IMR-90 (cell line): ENCODE results near the gene ZXDC.

Experiments used
- MAFK ChIP-seq: IDR thresholded peaks from 2 replicates; pipeline ENCODE4 v1.6.1; 2012; ENCODE audit warnings: low read depth, low read length, improper control_type of control experiment
- MXI1 ChIP-seq: IDR thresholded peaks from 2 replicates; pipeline ENCODE4 v1.6.1; 2012; ENCODE audit warnings: low read depth, mild to moderate bottlenecking, low read length, moderate library complexity, borderline replicate concordance
- RCOR1 ChIP-seq: IDR thresholded peaks from 2 replicates; pipeline ENCODE4 v1.6.1; 2012; ENCODE audit warnings: mild to moderate bottlenecking, low read length, improper control_type of control experiment; ENCODE audit not compliant: insufficient replicate concordance
- SMC3 ChIP-seq: fragments of 150-350 bp; IDR thresholded peaks from 2 replicates; pipeline ENCODE4 v1.6.1; 2016; ENCODE audit warnings: low read depth, mild to moderate bottlenecking, antibody characterized with exemption, low read length, moderate library complexity
- TF ChIP-seq, protein P1 (sequence below): conservative IDR thresholded peaks from 2 replicates; pipeline ENCODE4 v1.5.1; 2012; ENCODE audit warnings: mild to moderate bottlenecking, low read depth, low read length, improper control_type of control experiment

DNA sequence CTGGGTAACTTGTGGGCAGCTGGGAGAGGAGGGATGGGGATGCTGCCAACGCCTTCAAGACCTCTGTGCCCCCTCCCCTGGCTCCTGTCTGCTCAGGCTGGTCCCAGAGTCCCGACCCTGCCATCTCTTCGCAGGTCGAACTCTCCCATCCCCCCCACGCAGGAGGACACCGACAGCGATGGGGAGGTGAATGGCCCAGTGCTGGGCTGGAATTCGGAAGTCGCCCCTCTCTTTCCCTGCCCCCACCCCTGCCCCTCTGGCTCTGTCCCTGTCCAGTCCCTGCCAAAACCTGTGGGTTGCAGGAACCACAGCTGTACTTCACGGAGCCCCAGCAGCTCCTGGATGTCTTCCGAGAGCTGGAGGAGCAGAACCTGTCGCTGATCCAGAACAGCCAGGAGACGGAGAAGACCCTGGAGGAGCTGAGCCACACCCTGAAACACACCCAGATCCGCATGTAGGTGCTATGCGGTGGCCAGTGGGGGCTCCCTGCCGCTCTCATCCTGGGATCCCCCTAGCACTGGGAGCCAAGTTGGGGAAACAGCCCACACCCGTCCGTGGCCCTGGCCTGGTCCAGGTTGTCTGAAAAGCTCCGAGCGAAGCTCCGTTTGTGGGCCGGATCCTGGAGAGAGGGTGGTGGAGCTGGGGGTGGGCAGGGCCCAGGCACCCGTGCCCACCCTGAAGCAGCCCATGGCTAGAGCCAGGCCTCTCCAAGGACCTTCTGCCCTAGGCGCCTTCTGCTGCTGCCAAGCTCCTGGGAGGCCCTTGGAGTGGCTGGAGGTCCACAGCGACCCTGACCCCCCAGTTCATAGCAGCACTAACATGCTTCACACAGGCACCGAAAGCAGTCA is 52.3 kb downstream of the ZXDC start:
- TF ChIP-seq, protein P1, sequence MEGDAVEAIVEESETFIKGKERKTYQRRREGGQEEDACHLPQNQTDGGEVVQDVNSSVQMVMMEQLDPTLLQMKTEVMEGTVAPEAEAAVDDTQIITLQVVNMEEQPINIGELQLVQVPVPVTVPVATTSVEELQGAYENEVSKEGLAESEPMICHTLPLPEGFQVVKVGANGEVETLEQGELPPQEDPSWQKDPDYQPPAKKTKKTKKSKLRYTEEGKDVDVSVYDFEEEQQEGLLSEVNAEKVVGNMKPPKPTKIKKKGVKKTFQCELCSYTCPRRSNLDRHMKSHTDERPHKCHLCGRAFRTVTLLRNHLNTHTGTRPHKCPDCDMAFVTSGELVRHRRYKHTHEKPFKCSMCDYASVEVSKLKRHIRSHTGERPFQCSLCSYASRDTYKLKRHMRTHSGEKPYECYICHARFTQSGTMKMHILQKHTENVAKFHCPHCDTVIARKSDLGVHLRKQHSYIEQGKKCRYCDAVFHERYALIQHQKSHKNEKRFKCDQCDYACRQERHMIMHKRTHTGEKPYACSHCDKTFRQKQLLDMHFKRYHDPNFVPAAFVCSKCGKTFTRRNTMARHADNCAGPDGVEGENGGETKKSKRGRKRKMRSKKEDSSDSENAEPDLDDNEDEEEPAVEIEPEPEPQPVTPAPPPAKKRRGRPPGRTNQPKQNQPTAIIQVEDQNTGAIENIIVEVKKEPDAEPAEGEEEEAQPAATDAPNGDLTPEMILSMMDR: no peak
- TF ChIP-seq RCOR1 (no peak), SMC3 (no peak), MXI1 (no peak), MAFK (no peak)
